Ectodermal cell (in vitro differentiated cells): Measurements from ENCODE around the gene HAO1.

Experiments used
- H3K27ac ChIP-seq: 2 replicates; pipeline ENCODE4 v1.7.0; 2013; ENCODE audit warnings: mild to moderate bottlenecking, low read depth, low read length; ENCODE audit not compliant: insufficient read depth, poor library complexity, severe bottlenecking
- H3K27me3 ChIP-seq: 2 replicates; pipeline ENCODE4 v1.7.0; 2013; ENCODE audit warnings: mild to moderate bottlenecking, low read length; ENCODE audit not compliant: insufficient read depth, control insufficient read depth, poor library complexity, severe bottlenecking
- H3K36me3 ChIP-seq: one replicate; pipeline ENCODE4 v1.7.0; 2013; ENCODE audit warnings: low read length; ENCODE audit not compliant: control insufficient read depth, insufficient read depth
- H3K4me1 ChIP-seq: one replicate; pipeline ENCODE4 v1.7.0; 2013; ENCODE audit warnings: low read length; ENCODE audit not compliant: control insufficient read depth, insufficient read depth
- H3K4me3 ChIP-seq: 2 replicates; pipeline ENCODE4 v1.7.0; 2013; ENCODE audit warnings: low read depth, low read length, control low read depth; ENCODE audit not compliant: insufficient read depth
- H3K9me3 ChIP-seq: 2 replicates; pipeline ENCODE4 v1.7.0; 2013; ENCODE audit warnings: mild to moderate bottlenecking, low read length, moderate library complexity; ENCODE audit not compliant: control insufficient read depth
- WGBS, 2 experiments: methylation state at CpG; one replicate each; pipeline ENCODE4 v1.1.7; 2013; ENCODE audit warnings: missing lambda C conversion rate in 2 of 2; 5-methylcytosine and 5-hydroxymethylcytosine counted together

Gene HAO1

DNA sequence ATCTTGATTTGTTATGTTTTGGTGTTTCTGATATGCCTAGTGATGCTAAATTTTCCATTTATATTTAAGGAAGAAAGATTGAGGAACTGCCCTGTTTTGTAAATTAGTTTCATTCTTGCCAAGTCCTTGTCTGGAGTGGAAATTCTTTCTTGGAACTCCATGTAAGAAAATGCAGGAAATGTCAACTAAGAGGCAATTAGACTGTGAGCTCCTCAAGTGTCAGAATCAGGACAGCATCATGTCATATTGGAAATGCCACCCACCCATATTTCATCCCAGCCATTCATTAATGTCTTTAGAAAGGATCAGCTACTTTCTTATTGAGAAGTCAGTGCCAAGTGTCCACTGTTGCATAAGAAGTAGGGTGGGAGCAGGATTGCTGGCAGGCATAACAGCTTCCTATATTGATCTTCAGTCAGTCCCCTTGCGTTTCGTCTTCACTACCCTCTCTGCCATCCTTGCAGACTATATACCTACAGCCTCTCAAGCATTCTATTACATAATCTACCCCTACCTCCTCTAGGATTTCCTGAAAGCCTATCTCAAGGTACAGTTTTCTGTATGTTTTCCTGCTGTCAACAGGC, 42.4 kb downstream of the HAO1 start:
- no peaks in the 10 kb centered on the region for H3K9me3 ChIP-seq
- no peak overlapping the region for H3K27ac ChIP-seq
- no peaks in the 10 kb centered on the region for H3K27me3 ChIP-seq
- 97% methylated on average over 2 of the region's 2 CpGs for WGBS, 2 experiments
- H3K4me3 ChIP-seq: no peak overlapping the region
- H3K4me1 ChIP-seq: no peaks in the 10 kb centered on the region
- no peaks in the 10 kb centered on the region for H3K36me3 ChIP-seq

DNA sequence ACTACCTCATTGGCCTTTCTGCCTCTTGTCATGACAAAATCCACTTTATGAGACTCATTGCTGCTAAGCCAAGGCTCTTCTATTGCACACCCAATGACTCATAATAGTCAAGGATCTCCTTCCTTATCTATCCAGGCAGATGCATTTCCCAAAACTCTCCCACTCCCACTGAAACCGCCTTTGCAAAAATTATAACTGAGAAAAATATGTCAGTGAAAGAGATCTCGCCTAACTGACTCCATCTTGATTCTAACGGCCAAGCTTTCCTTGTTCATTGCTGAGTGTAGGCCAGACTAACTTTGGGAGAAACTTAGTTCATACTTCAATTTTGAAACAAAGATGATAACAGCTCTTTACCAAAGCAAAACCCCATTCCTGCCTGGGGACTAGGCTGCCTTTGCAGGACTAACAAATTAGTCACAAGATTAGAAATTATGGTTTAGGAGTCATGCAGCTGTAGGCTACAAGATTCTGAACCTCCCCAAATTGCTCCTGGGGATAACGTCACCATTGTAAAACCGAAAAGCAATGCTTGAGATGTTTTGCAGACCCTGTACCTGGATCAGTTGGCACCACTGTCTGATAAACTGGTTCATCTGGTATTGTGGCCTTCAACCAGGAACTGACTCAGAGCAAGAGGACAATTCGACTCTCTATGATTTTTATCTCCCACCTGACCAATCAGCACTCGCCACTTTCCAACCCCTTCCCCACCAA, 47.1 kb downstream of the HAO1 start:
- Histone ChIP-seq H3K9me3 (no peaks in the 10 kb centered on the region), H3K27ac (no peak overlapping the region), H3K4me1 (no peaks in the 10 kb centered on the region), H3K4me3 (no peak overlapping the region), H3K27me3 (no peaks in the 10 kb centered on the region), H3K36me3 (no peaks in the 10 kb centered on the region)
- WGBS, 2 experiments: 94 to 96% methylated on average over 7 of the region's 7 CpGs

DNA sequence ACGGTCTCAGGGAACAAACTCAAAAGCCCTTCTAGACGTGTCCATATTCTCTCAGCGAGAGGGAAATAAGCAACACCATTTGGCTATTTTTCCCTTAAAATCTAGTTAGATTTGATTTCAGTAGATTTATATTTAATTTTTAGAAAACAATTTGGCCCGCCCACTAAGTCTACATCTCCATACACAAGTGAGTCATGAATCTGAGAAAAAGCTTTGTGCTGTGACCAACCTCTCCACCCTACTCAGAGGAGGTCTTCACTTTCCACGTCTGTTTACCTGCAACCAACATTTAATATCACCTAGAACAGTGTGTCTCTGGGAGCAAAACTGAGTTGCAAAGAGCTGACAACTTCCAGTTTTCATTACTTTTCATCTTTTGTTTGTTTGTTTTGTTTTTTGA, 48.6 kb downstream of the HAO1 start:
- no peaks in the 10 kb centered on the region for H3K27me3 ChIP-seq
- no peaks in the 10 kb centered on the region for H3K9me3 ChIP-seq
- no peak overlapping the region for H3K4me3 ChIP-seq
- 87 to 94% methylated on average over 5 of the region's 5 CpGs for WGBS, 2 experiments
- no peak overlapping the region for H3K27ac ChIP-seq
- no peaks in the 10 kb centered on the region for H3K36me3 ChIP-seq
- no peaks in the 10 kb centered on the region for H3K4me1 ChIP-seq

DNA sequence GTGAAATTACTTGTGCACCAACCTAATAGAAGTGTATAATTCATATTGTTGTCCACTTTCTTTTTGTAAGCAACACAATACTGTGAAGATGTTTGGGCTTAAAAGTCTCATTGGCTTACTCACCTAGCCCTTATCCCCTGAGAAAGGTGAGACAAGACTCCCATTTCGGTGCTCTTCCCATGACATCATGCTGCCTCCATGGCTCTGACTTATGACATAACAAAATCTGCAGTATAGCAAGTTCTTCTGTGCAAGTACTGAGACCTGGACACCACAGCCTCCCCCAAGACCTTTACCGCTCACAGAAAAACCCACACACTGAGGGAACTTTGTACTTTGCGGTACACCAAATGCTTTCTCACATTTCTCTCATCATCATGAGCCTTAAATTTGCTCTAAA, 50.5 kb downstream of the HAO1 start:
- WGBS, 2 experiments: 95 to 97% methylated on average over 3 of the region's 3 CpGs
- Histone ChIP-seq H3K4me3 (no peak overlapping the region), H3K27ac (no peak overlapping the region), H3K9me3 (no peaks in the 10 kb centered on the region), H3K27me3 (no peaks in the 10 kb centered on the region), H3K36me3 (no peaks in the 10 kb centered on the region), H3K4me1 (no peaks in the 10 kb centered on the region)

DNA sequence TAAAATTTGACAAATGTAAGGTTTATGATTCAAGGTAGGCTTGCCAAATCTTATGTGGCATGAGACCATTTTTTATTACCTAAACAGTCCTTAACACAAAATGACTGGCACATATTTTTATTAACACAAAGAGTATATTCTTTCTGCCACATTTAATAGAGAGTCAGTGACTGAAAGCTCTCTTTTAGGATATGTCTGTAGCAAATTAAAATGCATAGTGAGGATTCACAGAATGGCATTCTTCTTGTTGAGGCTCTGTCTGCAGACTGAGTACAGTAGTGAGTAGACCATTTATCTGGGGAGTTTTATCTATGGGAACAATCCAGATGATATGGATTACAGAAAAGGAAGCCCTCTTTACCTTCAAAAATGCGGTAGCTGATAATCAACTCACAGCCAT, 56.5 kb downstream of the HAO1 start:
- 83% methylated on average over 1 of the region's 1 CpG; no CpG with 5 or more reads in 1 of the 2 experiments for WGBS, 2 experiments
- no peaks in the 10 kb centered on the region for H3K27me3 ChIP-seq
- no peak overlapping the region for H3K27ac ChIP-seq
- H3K4me1 ChIP-seq: no peaks in the 10 kb centered on the region
- H3K4me3 ChIP-seq: no peak overlapping the region
- no peaks in the 10 kb centered on the region for H3K36me3 ChIP-seq
- no peaks in the 10 kb centered on the region for H3K9me3 ChIP-seq

DNA sequence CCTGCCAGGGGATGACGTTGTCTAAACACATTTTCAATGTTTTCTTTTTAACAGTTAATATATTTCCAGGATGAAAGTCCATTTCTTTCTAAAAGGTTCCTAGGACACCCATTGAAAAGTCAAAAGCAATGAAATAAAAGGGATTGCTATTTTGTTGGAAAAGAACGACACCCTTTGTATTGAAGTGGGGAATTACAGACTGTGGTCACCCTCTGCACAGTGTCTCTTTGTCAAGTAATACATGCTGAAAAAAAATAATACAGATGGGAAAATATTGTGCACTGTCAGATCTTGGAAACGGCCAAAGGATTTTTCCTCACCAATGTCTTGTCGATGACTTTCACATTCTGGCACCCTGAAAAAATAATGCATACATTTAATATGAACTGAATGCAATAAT, 56.9 kb downstream of the HAO1 start:
- WGBS, 2 experiments: 97 to 98% methylated on average over 3 to 4 of the region's 4 CpGs
- Histone ChIP-seq H3K9me3 (no peaks in the 10 kb centered on the region), H3K27ac (no peak overlapping the region), H3K4me1 (no peaks in the 10 kb centered on the region), H3K4me3 (no peak overlapping the region), H3K27me3 (no peaks in the 10 kb centered on the region), H3K36me3 (no peaks in the 10 kb centered on the region)

DNA sequence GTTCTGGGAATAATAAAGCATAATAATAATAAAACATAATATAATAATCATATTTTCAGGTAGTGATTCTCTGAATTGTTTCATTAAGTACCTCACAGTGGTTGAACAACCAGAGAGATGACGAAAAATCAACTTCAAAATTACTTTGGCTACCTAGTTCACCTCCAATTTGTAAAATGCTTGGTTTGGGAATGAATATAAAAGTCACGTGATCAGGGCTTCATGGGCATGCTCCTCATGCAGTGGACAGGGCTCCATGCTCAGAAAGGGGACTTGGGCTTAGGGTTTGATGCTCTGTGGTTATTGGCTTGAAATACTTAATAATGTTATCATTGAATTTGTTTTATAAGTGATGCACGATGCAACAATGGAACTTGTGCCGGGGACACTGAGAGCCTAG, 58.2 kb downstream of the HAO1 start:
- H3K27me3 ChIP-seq: no peaks in the 10 kb centered on the region
- no peak overlapping the region for H3K4me3 ChIP-seq
- H3K36me3 ChIP-seq: no peaks in the 10 kb centered on the region
- H3K27ac ChIP-seq: no peak overlapping the region
- H3K9me3 ChIP-seq: no peaks in the 10 kb centered on the region
- no peaks in the 10 kb centered on the region for H3K4me1 ChIP-seq
- 93 to 95% methylated on average over 3 to 4 of the region's 4 CpGs for WGBS, 2 experiments

DNA sequence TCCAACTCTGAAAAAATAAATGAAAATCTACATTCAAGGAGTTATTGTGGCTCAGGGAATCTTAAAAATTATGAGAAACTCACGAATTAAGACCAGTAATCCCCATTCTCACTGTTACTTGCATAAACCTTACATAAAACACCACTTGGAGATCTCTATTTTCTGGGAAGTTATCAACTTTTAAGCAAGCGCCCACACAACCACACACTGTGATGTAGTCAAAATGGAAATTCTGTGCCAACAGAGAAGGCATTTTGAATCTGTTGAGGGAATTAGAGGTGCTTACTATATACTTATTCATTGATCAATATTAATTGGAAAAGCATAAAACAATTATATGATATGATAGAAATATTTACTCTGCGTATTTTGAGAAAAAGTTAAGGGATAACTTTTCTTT, 58.7 kb downstream of the HAO1 start:
- Histone ChIP-seq H3K4me3 (no peak overlapping the region), H3K27me3 (no peaks in the 10 kb centered on the region), H3K9me3 (no peaks in the 10 kb centered on the region), H3K36me3 (no peaks in the 10 kb centered on the region), H3K27ac (no peak overlapping the region), H3K4me1 (no peaks in the 10 kb centered on the region)
- 90 to 95% methylated on average over 1 to 2 of the region's 3 CpGs for WGBS, 2 experiments

DNA sequence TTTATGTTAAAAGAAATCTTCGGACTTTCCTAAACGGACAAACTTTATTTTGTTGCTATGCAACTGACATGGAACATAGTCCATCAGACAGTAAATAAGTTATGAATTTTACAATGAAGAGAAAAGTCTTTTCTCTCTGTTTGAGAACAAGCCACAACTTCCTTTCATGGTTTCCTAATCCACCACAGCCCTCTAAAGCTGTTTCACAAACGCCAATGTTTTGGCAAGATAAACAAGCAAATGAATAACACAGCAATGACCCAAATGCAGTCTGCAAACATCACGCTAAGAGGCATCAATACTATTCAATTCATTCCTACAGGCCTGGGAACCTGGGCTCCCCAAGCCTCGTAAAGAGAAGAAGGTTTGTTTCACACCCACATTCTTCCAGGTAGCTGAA, 60.4 kb downstream of the HAO1 start:
- no peaks in the 10 kb centered on the region for H3K9me3 ChIP-seq
- no peak overlapping the region for H3K27ac ChIP-seq
- no peaks in the 10 kb centered on the region for H3K36me3 ChIP-seq
- H3K4me1 ChIP-seq: no peaks in the 10 kb centered on the region
- 74 to 89% methylated on average over 5 of the region's 5 CpGs for WGBS, 2 experiments
- H3K4me3 ChIP-seq: no peak overlapping the region
- H3K27me3 ChIP-seq: no peaks in the 10 kb centered on the region

DNA sequence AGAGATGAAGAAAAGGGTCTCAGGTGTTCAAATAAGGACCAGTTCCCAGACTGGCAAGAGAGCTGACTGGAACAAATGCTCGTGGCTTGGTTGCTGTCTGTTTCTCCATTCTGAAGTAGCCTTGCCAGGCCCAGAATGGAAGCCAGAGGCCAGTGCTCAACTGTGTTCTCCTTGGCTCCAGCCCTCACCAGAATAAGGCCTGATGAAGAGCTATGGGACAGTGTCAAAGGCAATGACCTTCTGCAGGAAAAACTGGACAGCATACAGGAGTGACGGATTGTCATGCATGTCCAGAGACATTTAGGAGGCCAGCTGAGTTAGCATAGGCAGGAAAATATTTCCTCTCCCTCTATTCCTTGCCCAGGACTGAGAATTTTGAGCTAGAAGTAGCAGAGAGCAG, 72.2 kb downstream of the HAO1 start:
- H3K4me1 ChIP-seq: no peaks in the 10 kb centered on the region
- H3K27ac ChIP-seq: no peak overlapping the region
- H3K9me3 ChIP-seq: no peaks in the 10 kb centered on the region
- no peak overlapping the region for H3K4me3 ChIP-seq
- H3K36me3 ChIP-seq: no peaks in the 10 kb centered on the region
- WGBS, 2 experiments: 86 to 94% methylated on average over 2 of the region's 2 CpGs
- no peaks in the 10 kb centered on the region for H3K27me3 ChIP-seq
